OCI-LY7 (cell line): ENCODE data around the gene ELOF1.
"Not testable (repeated sequence)": the region's sequence is repeated elsewhere in the genome, so short reads cannot be mapped to it uniquely, and the experiment has no call there.

Source experiments
- EZH2phosphoT487 ChIP-seq: fragments of 200-600 bp; sonication (generic); IDR thresholded peaks from 2 replicates; pipeline ENCODE4 v1.6.1; 2018; ENCODE audit warnings: low read depth, borderline replicate concordance, mild to moderate bottlenecking, mixed run types, antibody characterized with exemption, low read length, moderate library complexity, mixed read lengths
- TF ChIP-seq, protein P1 (sequence below): fragments of 200-600 bp; sonication (generic); conservative IDR thresholded peaks from 2 replicates; pipeline ENCODE4 v1.5.1; 2014; ENCODE audit warnings: mild to moderate bottlenecking, antibody characterized with exemption, low read length, moderate library complexity, mixed read lengths

DNA sequence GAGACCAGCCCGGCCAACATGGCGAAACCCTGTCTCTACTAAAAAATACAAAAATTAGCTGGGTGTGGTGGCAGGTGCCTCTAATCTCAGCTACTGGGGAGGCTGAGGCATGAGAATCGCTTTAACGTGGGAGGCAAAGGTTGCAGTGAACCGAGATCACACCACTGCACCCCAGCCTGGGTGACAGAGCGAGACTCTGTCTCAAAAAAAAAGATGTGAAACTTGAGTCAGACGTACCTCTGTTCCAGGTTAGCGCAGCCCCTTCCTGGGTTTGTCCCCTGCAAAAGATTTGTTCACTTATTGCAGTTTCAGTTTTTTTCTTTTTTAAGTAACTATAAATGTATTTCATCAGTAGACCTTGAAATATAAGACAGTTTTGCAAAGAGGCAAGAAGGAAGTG is 40.7 kb upstream of the ELOF1 start:
- TF ChIP-seq, protein P1, sequence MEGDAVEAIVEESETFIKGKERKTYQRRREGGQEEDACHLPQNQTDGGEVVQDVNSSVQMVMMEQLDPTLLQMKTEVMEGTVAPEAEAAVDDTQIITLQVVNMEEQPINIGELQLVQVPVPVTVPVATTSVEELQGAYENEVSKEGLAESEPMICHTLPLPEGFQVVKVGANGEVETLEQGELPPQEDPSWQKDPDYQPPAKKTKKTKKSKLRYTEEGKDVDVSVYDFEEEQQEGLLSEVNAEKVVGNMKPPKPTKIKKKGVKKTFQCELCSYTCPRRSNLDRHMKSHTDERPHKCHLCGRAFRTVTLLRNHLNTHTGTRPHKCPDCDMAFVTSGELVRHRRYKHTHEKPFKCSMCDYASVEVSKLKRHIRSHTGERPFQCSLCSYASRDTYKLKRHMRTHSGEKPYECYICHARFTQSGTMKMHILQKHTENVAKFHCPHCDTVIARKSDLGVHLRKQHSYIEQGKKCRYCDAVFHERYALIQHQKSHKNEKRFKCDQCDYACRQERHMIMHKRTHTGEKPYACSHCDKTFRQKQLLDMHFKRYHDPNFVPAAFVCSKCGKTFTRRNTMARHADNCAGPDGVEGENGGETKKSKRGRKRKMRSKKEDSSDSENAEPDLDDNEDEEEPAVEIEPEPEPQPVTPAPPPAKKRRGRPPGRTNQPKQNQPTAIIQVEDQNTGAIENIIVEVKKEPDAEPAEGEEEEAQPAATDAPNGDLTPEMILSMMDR = not testable (repeated sequence)
- TF ChIP-seq EZH2phosphoT487 = not testable (repeated sequence)
